HL-60 (cell line): ENCODE measurements around the gene PADI6.

Source experiments
- TF ChIP-seq, protein P1 (sequence below): IDR thresholded peaks from one replicate; pipeline ENCODE4 v1.5.1; 2011; ENCODE audit warnings: low read length, control low read depth, inconsistent platforms; ENCODE audit not compliant: insufficient read depth
- TF ChIP-seq, protein P2 (sequence below): IDR thresholded peaks from 2 replicates; pipeline ENCODE4 v1.6.1; 2012; ENCODE audit warnings: low read depth; ENCODE audit not compliant: insufficient replicate concordance

- TF ChIP-seq, protein P1, sequence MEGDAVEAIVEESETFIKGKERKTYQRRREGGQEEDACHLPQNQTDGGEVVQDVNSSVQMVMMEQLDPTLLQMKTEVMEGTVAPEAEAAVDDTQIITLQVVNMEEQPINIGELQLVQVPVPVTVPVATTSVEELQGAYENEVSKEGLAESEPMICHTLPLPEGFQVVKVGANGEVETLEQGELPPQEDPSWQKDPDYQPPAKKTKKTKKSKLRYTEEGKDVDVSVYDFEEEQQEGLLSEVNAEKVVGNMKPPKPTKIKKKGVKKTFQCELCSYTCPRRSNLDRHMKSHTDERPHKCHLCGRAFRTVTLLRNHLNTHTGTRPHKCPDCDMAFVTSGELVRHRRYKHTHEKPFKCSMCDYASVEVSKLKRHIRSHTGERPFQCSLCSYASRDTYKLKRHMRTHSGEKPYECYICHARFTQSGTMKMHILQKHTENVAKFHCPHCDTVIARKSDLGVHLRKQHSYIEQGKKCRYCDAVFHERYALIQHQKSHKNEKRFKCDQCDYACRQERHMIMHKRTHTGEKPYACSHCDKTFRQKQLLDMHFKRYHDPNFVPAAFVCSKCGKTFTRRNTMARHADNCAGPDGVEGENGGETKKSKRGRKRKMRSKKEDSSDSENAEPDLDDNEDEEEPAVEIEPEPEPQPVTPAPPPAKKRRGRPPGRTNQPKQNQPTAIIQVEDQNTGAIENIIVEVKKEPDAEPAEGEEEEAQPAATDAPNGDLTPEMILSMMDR, result no peak
- TF ChIP-seq, protein P2, sequence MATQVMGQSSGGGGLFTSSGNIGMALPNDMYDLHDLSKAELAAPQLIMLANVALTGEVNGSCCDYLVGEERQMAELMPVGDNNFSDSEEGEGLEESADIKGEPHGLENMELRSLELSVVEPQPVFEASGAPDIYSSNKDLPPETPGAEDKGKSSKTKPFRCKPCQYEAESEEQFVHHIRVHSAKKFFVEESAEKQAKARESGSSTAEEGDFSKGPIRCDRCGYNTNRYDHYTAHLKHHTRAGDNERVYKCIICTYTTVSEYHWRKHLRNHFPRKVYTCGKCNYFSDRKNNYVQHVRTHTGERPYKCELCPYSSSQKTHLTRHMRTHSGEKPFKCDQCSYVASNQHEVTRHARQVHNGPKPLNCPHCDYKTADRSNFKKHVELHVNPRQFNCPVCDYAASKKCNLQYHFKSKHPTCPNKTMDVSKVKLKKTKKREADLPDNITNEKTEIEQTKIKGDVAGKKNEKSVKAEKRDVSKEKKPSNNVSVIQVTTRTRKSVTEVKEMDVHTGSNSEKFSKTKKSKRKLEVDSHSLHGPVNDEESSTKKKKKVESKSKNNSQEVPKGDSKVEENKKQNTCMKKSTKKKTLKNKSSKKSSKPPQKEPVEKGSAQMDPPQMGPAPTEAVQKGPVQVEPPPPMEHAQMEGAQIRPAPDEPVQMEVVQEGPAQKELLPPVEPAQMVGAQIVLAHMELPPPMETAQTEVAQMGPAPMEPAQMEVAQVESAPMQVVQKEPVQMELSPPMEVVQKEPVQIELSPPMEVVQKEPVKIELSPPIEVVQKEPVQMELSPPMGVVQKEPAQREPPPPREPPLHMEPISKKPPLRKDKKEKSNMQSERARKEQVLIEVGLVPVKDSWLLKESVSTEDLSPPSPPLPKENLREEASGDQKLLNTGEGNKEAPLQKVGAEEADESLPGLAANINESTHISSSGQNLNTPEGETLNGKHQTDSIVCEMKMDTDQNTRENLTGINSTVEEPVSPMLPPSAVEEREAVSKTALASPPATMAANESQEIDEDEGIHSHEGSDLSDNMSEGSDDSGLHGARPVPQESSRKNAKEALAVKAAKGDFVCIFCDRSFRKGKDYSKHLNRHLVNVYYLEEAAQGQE, result no peak
Measured at GRCh38 chr1:17447501-17447992, 75.6 kb downstream of the PADI6 start.
